GM12801 (cell line): Measurements from ENCODE around the gene CDYL.

ENCODE experiments used
- TF ChIP-seq, protein P1 (sequence below): IDR thresholded peaks from one replicate; pipeline ENCODE4 v1.5.1; 2011; ENCODE audit warnings: control low read depth; ENCODE audit not compliant: insufficient read length; ENCODE audit errors: extremely low read depth

CDYL gene

DNA sequence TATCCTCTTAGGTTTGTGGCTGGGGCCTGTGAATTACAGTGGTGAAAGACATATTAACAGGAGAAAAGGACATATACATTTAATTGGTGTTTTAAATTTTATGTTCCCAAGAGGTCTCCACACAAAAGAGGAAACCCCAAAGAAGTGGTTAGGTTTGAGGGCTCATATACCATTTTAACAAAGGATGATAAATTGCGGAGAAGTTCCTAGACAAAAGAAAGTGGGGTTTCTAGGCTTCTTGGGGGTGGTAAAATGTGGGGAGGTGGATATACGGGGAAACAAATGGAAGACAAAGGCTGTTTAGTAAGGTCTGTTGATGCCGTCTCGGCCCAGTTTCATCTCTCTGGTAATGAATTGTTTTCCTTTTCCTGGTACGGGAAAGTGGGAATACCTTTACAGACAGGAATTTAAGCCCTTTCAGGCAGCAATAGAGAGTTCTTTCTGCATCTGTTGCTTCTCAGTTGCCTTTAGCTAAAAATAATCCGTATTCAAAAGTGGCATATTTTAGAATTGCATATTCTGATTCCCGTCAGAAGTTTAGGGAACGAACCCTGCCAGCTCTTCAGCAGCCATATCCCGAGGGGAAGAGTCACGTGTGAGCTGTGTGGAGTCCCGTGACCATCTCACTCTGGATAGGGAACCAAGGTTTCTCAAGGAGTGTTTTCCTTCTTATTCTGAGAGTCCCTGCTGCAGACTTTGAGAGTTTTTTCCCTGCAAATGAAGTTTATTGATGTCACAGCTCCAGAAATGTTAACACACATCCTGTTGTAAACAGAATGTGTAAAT lies 123.2 kb downstream of the CDYL start:
- TF ChIP-seq, protein P1, sequence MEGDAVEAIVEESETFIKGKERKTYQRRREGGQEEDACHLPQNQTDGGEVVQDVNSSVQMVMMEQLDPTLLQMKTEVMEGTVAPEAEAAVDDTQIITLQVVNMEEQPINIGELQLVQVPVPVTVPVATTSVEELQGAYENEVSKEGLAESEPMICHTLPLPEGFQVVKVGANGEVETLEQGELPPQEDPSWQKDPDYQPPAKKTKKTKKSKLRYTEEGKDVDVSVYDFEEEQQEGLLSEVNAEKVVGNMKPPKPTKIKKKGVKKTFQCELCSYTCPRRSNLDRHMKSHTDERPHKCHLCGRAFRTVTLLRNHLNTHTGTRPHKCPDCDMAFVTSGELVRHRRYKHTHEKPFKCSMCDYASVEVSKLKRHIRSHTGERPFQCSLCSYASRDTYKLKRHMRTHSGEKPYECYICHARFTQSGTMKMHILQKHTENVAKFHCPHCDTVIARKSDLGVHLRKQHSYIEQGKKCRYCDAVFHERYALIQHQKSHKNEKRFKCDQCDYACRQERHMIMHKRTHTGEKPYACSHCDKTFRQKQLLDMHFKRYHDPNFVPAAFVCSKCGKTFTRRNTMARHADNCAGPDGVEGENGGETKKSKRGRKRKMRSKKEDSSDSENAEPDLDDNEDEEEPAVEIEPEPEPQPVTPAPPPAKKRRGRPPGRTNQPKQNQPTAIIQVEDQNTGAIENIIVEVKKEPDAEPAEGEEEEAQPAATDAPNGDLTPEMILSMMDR, result no peak

DNA sequence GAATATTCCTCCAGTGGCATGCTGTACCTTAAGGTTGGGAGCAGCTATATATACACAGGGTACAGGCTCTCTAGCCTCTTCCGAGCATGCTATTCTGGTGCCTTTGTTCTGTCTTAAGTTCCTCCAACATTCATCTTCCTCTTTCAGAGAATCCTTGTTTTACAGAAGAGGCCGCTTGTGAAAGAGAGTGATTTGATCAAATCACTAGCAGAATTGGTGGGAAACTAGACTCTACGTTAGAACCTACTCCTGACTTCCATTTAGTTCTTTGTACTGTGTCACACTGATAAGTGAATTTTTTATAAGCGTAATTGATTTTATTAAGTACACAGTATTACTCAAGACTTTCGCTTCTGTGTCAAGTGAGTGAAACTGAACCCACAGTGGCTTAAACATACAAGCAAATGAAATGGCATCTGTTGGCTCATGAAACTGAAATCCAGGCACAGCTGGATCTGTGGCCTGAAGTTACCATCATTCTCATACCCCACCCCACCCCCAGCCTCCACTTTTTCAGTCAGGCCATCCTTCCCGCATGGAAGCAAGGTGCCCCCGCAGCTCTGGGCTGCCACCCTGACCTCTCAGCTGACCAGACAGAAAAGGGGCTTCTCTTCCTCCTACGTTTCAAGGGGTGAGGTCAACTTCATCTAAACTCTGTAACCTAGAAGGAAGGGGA lies 125.3 kb downstream of the CDYL start:
- TF ChIP-seq, protein P1, result no peak

DNA sequence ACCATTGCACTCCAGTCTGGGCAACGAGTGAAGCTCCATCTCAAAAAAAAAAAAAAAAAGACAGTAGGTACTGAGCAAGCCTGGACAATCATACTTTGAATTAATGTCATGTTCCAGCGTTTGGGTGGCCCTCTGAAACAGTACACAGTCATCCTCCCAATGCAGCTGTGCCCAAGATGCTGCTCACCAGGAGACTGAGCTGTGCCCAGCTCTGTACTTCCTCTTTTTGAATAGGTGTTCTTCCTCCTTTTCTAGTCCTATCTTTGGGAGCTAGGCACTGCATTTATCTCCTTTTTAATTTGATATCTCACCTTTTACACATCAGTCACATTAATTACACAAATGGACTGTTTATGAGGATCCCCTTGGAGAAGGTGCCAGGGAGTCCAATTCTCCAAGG lies 126.2 kb downstream of the CDYL start:
- TF ChIP-seq, protein P1, result no peak

DNA sequence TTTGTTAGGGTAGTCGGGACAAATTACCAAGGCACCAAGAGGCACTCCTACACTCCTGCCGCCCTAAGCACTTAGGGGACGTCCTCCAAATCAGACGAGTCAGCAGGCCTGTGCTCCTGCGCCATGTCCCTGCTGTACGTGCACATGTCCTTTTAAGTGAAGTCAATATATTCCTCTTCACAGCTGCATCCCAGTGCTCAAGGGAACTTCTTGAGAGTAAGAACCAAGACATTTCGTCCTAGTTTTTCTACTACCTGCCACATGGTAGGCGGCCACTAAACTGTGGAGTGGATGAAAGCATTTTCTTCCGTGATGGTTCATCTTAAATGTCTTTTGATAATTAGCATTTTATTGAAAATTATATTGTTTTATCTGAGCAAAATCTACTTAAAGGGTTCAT lies 126.9 kb downstream of the CDYL start:
- TF ChIP-seq, protein P1, result no peak

DNA sequence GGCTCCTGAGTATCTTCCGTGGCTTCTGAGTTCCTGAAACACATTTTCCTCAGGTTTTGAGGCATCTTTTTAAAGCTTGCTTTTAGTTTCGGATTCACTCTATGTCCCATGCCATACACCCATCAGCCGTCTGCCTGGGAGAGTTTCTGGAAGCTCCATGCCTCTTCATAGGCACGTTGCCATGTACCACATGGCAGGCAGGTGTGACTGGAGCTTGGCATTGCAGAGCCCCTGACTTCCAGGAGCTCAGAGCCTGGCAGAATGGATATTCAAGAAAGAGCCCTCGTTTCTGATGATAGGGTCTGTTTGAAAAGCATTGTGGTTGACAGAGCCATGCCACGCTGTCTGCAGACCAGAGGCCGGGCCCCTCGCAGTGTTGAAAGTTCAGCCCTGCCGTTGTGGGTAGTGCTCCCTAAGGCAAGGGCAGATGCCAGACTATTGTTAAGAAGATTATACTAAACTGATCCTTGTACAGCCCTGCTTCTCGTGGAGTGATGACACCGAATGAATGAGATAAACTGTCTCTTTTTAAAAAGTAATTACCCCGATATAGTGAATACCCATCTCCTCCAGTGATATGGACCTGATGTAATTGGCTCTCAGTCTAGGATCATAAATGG lies 127.7 kb downstream of the CDYL start:
- TF ChIP-seq, protein P1, result no peak

DNA sequence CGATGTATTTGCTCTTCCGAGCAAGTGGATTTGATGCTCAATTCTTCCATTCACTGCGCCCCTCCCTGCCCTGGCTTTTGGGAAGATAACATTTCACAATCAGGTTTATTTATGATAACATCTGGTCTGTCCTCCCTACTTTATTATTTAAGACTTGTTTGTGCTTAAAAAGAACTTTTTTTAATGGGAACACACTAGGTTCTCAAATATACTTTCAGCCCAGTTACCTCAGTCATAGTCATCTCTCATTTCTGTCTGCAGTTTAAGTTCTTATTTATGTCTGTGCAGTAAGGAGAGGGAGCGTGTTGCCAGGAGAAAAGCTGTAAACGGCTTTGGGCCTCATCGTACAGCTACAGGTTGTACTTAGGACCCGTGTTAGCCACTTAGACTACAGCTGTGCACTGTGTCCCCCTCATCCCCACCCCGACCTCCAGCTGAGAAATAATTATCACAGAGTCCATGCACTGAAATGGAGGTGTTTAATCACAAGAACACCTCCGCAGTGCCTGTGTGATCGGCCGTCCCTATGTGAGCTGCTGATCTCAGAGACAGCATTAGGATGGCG lies 128.3 kb downstream of the CDYL start:
- TF ChIP-seq, protein P1, result no peak

DNA sequence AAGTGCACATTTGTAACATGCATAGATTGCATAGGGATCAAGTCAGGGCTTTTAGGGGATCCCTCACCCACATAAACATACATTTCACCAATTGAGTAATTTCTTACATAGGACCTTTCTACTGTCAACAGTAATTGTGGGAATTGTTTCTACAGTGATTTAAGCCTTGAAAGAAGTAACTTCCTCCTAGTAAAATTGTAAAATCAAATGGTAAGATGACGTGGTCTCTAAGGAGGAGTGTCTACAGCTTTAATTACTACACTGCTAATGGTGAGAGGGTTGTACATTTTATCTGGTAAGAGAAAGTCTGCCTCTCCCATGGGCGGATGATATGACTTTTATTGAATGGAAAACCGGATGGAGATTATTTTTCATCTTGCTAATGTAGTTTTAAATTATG lies 129.6 kb downstream of the CDYL start:
- TF ChIP-seq, protein P1, result no peak
